ENCODE results near the gene RBBP8NL.

The RBBP8NL gene

DNA sequence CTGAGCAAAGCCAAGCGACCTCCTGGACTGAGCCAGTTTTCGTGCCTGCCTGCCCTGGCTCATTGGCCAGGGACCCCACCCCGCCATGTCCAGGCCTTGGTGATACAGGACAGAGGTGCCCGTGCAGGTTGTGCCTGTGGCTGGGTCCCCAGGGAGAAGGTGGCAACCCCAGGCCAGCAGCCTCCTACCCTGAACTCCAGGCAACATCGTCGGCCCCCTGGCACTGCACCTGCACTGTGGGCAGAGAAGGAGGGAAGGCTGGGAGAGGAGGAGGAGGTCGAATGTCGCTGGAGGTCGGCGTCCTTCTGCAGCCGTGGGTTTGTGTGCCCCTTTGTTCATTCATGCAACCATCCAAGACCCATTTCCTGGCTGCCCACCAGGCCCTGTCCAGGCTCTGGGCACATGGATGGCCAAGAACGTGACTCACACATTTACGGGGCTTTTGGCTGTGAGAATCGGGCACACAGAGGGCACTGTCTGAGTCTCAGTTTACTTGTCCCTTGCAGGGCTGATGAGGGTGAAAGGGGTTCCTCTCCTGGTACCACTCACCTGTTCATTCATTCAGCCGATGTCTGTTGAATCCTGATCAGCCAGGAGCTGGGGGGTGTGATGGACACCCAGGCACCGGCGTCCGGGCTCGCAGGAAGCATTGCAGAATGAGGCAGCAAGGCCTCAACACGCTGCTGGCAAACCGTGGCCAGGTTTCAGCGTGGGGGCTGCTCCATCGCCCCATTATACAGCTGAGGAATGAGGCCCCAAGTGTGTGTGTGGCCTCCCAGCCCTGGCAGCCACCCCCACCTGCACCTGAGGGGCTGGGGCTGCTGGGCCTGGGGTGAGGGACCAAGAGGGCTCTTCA is 2.3 kb upstream of the RBBP8NL start:
- TF ChIP-seq, protein P1, sequence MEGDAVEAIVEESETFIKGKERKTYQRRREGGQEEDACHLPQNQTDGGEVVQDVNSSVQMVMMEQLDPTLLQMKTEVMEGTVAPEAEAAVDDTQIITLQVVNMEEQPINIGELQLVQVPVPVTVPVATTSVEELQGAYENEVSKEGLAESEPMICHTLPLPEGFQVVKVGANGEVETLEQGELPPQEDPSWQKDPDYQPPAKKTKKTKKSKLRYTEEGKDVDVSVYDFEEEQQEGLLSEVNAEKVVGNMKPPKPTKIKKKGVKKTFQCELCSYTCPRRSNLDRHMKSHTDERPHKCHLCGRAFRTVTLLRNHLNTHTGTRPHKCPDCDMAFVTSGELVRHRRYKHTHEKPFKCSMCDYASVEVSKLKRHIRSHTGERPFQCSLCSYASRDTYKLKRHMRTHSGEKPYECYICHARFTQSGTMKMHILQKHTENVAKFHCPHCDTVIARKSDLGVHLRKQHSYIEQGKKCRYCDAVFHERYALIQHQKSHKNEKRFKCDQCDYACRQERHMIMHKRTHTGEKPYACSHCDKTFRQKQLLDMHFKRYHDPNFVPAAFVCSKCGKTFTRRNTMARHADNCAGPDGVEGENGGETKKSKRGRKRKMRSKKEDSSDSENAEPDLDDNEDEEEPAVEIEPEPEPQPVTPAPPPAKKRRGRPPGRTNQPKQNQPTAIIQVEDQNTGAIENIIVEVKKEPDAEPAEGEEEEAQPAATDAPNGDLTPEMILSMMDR (IDR thresholded peaks at IDR 0.05; ENCODE audit: insufficient read depth, low read length, poor library complexity, severe bottlenecking): no peak
- no peak for TF ChIP-seq EZH2phosphoT487 (conservative IDR thresholded peaks at IDR 0.05; ENCODE audit: low read length)
- Histone ChIP-seq H3K9me3 (ENCODE audit: insufficient read depth, low read length) (no peaks in the 10 kb centered on the region), H4K20me1 (ENCODE audit: low read depth, low read length) (no peaks in the 10 kb centered on the region), H3K27me3 (ENCODE audit: low read length) (no peaks in the 10 kb centered on the region), H3K79me2 (ENCODE audit: insufficient read depth, low read length) (no peaks in the 10 kb centered on the region), H3K9me2 (replicated peaks; ENCODE audit: insufficient read depth, low read length) (no peaks in the 10 kb centered on the region), H3K27ac (ENCODE audit: low read depth, low read length) (no peak overlapping the region), H3K4me2 (ENCODE audit: low read depth, low read length, poor library complexity, severe bottlenecking) (no peak overlapping the region), H3K9ac (ENCODE audit: low read length) (no peak overlapping the region), H3K4me3 (ENCODE audit: insufficient read depth, low read length, poor library complexity, severe bottlenecking) (no peak overlapping the region), H3K36me3 (ENCODE audit: low read length) (no peaks in the 10 kb centered on the region), H3F3A (ENCODE audit: insufficient read depth) (no peaks in the 10 kb centered on the region), H2AFZ (ENCODE audit: low read depth, low read length, severe bottlenecking) (no peak overlapping the region)

DNA sequence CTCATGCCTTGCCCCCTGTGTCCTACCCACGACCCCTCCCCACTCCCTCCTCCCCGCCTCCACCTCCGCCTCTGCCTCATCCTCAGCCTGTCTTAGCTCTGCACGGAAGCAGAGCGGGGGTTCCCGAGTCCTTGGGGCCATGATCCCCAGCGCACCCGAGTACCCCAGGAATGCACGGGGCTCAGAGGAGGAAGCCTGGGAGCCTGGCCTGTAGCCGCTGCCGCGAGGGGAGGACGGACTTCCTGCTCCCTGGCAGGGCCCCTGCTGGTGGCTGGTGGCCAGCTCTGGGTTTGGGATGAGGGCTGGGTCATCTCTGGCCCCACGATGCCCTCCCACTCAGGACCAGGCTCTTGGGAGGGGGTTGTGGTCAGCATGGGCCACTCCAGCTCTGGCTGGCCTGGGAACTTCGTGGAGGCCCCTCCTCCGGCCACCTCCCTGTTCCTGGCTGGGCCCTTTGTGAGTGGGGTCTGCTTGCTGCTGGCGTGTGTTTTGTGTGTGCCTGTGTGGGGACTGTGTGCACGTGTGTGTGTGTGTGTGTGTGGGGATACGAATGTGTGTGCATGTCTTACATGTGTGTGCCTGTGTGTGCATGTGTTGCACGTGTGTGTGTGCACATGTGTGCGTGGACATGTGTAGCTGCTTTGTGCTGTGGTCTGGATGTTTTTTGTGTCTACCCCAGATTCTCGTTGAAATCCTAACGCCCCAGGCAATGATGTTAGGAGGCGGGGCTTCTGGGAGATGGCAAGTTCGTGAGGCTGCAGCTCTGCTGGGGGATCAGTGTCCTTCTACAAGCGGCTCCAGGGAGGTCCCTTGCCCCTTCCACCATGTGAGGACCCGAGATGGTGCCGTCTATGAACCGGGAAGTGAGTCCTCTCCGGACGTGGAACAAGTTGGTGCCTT is 1.3 kb upstream of the RBBP8NL start:
- no peaks in the 10 kb centered on the region for H3K79me2 ChIP-seq (ENCODE audit: insufficient read depth, low read length)
- H2AFZ ChIP-seq (ENCODE audit: low read depth, low read length, severe bottlenecking): no peak overlapping the region
- H3K4me2 ChIP-seq (ENCODE audit: low read depth, low read length, poor library complexity, severe bottlenecking): no peak overlapping the region
- H3K27me3 ChIP-seq (ENCODE audit: low read length): no peaks in the 10 kb centered on the region
- H3K4me3 ChIP-seq (ENCODE audit: insufficient read depth, low read length, poor library complexity, severe bottlenecking): no peak overlapping the region
- H3F3A ChIP-seq (ENCODE audit: insufficient read depth): no peaks in the 10 kb centered on the region
- no peaks in the 10 kb centered on the region for H3K36me3 ChIP-seq (ENCODE audit: low read length)
- H4K20me1 ChIP-seq (ENCODE audit: low read depth, low read length): no peaks in the 10 kb centered on the region
- TF ChIP-seq, protein P1 (IDR thresholded peaks at IDR 0.05; ENCODE audit: insufficient read depth, low read length, poor library complexity, severe bottlenecking): no peak
- TF ChIP-seq EZH2phosphoT487 (conservative IDR thresholded peaks at IDR 0.05; ENCODE audit: low read length): no peak
- H3K9me3 ChIP-seq (ENCODE audit: insufficient read depth, low read length): no peaks in the 10 kb centered on the region
- no peak overlapping the region for H3K27ac ChIP-seq (ENCODE audit: low read depth, low read length)
- H3K9ac ChIP-seq (ENCODE audit: low read length): no peak overlapping the region
- H3K9me2 ChIP-seq (replicated peaks; ENCODE audit: insufficient read depth, low read length): no peaks in the 10 kb centered on the region

DNA sequence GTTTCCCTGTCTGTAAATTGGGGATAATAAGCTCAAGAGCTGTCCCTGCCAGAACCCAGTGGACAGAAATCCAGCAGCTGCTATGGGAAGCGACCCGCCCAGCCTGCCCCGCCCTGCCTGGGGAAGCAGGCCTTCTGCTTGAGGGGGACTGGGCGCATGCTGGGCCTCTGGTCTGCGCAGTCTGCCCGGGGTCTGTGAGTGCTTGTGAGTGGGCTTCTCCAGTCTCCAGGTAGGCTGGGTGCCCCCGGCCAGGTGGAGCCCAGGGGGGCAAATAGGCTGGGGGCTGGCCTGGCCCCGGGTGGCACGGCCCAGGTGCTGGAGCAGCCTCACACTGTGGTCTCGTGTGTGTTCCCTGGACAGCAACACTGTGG is 648 bp upstream of the RBBP8NL start:
- Histone ChIP-seq H3K79me2 (ENCODE audit: insufficient read depth, low read length) (no peaks in the 10 kb centered on the region), H3K9me3 (ENCODE audit: insufficient read depth, low read length) (no peaks in the 10 kb centered on the region), H3F3A (ENCODE audit: insufficient read depth) (no peaks in the 10 kb centered on the region), H2AFZ (ENCODE audit: low read depth, low read length, severe bottlenecking) (no peak overlapping the region), H3K27me3 (ENCODE audit: low read length) (no peaks in the 10 kb centered on the region), H3K4me3 (ENCODE audit: insufficient read depth, low read length, poor library complexity, severe bottlenecking) (no peak overlapping the region), H3K4me2 (ENCODE audit: low read depth, low read length, poor library complexity, severe bottlenecking) (no peak overlapping the region), H3K36me3 (ENCODE audit: low read length) (no peaks in the 10 kb centered on the region), H3K27ac (ENCODE audit: low read depth, low read length) (no peak overlapping the region), H3K9ac (ENCODE audit: low read length) (no peak overlapping the region), H3K9me2 (replicated peaks; ENCODE audit: insufficient read depth, low read length) (no peaks in the 10 kb centered on the region), H4K20me1 (ENCODE audit: low read depth, low read length) (no peaks in the 10 kb centered on the region)
- TF ChIP-seq, protein P1 (IDR thresholded peaks at IDR 0.05; ENCODE audit: insufficient read depth, low read length, poor library complexity, severe bottlenecking): no peak
- no peak for TF ChIP-seq EZH2phosphoT487 (conservative IDR thresholded peaks at IDR 0.05; ENCODE audit: low read length)
